Measurements from ENCODE around the gene ADARB2.

ADARB2 gene

DNA sequence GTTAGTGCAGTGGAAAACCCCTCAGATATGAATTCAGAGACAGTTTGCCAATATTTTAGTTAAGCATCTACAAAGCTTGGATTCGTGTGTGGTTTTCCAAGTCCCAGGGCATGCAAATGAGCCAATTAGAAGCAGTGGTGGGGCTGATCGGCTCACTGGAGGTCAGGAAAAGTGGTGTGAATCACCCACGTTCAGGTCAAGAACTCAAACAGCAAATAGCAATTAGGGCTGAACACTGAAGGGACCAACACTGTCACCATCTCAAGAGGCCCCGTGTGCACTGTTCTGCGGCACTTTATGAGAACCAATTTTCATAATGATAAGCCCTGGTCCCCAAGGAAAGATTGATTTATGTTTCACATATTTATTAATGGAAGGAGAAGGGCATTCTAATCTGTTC lies 68.9 kb downstream of the ADARB2 start:
- POLR2A ChIA-PET (ENCODE audit: low non-redundant PET), result no interaction called here
- CTCF ChIA-PET, result no interaction called here

DNA sequence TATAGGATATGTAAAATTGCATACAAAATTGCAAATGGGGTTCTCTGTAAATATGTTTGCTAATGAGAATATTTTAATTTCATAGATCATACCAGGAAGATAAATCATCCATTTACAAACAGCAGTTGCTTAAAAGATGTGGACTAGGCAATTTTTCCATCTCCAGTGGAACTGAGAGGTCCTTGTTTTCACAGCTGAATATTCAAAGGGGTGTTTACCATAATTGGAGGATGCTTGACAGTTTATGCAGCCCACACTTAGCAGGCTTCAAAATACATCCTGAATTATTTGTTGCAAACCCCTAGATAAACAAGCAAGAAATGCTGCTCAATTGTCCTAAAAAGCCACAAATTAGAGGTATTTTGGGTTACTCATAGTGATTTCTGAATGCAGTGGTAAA lies 69.9 kb downstream of the ADARB2 start:
- TF ChIP-seq, protein P1, sequence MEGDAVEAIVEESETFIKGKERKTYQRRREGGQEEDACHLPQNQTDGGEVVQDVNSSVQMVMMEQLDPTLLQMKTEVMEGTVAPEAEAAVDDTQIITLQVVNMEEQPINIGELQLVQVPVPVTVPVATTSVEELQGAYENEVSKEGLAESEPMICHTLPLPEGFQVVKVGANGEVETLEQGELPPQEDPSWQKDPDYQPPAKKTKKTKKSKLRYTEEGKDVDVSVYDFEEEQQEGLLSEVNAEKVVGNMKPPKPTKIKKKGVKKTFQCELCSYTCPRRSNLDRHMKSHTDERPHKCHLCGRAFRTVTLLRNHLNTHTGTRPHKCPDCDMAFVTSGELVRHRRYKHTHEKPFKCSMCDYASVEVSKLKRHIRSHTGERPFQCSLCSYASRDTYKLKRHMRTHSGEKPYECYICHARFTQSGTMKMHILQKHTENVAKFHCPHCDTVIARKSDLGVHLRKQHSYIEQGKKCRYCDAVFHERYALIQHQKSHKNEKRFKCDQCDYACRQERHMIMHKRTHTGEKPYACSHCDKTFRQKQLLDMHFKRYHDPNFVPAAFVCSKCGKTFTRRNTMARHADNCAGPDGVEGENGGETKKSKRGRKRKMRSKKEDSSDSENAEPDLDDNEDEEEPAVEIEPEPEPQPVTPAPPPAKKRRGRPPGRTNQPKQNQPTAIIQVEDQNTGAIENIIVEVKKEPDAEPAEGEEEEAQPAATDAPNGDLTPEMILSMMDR (conservative IDR thresholded peaks at IDR 0.05; ENCODE audit: low read depth), result no peak
- ChIA-PET CTCF (no interaction called here), POLR2A (ENCODE audit: low non-redundant PET) (no interaction called here)
- no peak for DNase-seq (ENCODE audit: low spot score)
- no peak overlapping the region for H3K27ac ChIP-seq

More for the DNA sequence above, 68.9 kb downstream of the ADARB2 start:
- no peak overlapping the region for H3K27ac ChIP-seq
- TF ChIP-seq, protein P1 (conservative IDR thresholded peaks at IDR 0.05; ENCODE audit: low read depth), result no peak
- DNase-seq (ENCODE audit: low spot score), result no peak

DNA sequence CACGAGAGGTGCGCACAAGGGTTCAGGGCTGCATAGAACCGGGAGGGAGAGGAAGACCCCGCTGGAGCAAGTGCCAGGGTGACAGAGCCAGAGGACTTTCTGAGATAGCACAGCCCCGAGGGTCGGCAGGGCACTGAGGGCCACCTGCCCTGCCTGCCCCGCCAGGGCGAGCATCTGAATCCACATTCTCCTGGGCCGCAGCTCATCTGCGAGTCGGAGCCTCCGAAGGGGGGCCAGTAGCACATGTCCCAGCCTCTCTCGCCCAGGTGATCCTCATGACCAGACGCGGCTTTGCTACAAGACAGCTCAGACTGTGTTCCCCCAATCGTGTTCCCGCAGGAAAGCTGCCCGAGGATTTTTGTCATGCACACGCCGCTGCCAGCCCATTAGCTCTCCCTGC lies 71.2 kb downstream of the ADARB2 start:
- ChIA-PET CTCF (interaction anchor here (0.7 to 1.2 kb wide), 2 partner anchors 109 to 245 kb away, joined by 3 read pairs; no protein-coding TSS in a partner anchor), POLR2A (ENCODE audit: low non-redundant PET) (no interaction called here)
- no peak overlapping the region for H3K27ac ChIP-seq
- TF ChIP-seq, protein P1 (conservative IDR thresholded peaks at IDR 0.05; ENCODE audit: low read depth), result no peak
- DNase-seq (ENCODE audit: low spot score), result no peak

DNA sequence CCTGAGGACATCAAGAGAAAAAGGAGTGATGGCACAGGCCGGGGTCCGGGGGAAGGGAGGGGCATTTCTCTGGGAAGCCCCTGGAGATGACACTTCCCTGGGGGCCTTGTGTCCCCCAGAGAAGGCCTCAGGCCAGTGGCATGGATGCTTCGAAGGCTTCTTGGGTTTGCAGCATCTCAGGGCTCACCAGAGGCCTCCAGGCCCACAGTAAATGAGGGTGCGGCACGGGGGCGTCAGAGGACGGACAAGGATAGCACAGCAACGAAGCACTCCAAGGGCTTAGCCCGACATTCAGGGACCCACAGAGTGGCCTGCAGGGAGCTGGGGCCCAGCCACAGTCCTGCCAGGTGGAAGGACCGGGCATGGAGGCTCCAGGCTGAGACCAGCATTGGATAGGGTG lies 71.6 kb downstream of the ADARB2 start:
- ChIA-PET POLR2A (ENCODE audit: low non-redundant PET) (no interaction called here), CTCF (interaction anchor here (0.6 to 1.2 kb wide), 2 partner anchors 245 kb away, joined by 3 to 5 read pairs; no protein-coding TSS in a partner anchor)
- no peak overlapping the region for H3K27ac ChIP-seq
- TF ChIP-seq, protein P1 (conservative IDR thresholded peaks at IDR 0.05; ENCODE audit: low read depth), result no peak
- DNase-seq (ENCODE audit: low spot score), result no peak

DNA sequence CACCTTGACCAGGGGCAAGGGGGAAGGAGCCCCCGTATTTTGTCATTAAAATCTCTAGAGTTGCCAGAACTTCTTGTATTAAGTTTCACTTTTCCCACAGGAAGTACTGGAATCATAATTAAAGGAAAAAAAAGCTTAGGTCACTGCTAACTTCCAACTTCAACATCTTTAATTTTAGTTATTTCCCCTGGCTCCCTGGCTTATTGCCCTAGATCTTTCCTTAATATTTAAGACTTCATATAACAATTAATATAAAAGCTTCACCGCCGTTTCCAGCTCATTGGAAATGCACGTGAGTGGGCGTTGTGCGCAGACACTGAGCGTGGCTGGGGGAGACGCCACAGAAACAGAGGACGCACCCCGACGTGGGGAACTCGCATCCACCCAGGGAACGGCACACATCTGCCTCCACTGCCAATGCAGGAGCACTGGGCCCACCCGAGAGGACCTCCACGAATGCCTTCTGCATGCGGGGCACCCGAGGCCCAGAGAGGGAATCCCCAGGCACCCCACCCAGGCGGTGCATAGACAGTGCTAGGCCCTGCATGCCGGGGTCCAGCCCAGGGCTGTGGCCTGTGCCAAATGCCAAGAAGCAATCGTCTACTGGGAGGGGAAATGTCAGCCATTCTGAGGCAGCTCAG lies 72.2 kb downstream of the ADARB2 start:
- ChIA-PET POLR2A (ENCODE audit: low non-redundant PET) (no interaction called here), CTCF (interaction anchor here (0.6 kb wide), 1 partner anchor 245 kb away, joined by 5 read pairs; no protein-coding TSS in a partner anchor)
- no peak for DNase-seq (ENCODE audit: low spot score)
- TF ChIP-seq, protein P1 (conservative IDR thresholded peaks at IDR 0.05; ENCODE audit: low read depth), result no peak
- no peak overlapping the region for H3K27ac ChIP-seq

DNA sequence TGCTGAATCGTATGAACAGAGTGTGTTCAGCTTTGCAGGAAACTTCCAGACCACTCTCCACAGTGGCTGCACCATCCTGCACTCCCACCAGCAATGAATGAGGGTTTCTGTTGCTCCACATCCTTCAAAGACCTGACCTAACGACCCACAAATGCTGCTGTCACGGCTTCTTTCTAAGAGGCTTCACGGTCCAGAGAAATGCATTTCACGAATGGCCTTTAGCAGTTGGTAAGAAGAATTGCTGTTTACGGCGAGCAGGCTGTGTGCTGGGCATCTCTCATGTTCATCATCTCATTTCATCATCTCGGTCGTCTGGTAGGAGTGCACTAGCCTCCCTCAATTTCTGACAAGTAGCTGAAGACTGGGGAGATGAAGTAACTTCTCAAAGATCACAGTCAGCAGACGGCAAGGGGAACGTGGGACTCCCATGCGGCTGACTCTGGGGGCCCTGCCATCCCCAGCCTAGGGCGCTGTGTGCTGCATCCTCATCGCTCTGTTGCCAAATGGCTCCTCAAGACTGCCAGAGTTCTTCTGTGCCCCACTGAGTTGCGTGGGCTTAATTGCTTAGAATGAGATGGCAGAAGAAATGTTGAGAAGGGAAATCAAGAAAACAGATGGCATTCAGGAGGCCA lies 72.9 kb downstream of the ADARB2 start:
- TF ChIP-seq, protein P1 (conservative IDR thresholded peaks at IDR 0.05; ENCODE audit: low read depth), result no peak
- POLR2A ChIA-PET (ENCODE audit: low non-redundant PET), result no interaction called here
- no peak for DNase-seq (ENCODE audit: low spot score)
- CTCF ChIA-PET, result no interaction called here
- H3K27ac ChIP-seq, result no peak overlapping the region
